Measurements from ENCODE around the gene MOGAT3.

DNA sequence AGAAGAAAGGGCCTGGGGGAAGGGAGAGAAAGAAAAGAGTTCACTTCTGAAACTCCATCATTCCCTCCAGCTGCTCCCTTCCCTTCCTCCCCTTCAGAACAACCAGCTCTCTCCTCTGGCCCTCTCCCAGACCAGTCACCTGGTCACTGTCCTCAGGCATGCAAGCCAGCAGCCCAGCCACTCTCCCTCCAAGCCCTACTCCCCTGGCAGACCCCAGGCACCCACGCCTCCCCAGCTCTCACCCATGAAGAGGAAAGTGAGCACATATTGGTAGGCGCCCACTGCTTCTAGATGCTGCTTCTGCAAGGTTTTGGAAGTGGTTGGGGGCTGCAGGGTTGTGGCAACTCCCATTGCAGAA is 353 bp downstream of the MOGAT3 start:
- TF ChIP-seq, protein P1, sequence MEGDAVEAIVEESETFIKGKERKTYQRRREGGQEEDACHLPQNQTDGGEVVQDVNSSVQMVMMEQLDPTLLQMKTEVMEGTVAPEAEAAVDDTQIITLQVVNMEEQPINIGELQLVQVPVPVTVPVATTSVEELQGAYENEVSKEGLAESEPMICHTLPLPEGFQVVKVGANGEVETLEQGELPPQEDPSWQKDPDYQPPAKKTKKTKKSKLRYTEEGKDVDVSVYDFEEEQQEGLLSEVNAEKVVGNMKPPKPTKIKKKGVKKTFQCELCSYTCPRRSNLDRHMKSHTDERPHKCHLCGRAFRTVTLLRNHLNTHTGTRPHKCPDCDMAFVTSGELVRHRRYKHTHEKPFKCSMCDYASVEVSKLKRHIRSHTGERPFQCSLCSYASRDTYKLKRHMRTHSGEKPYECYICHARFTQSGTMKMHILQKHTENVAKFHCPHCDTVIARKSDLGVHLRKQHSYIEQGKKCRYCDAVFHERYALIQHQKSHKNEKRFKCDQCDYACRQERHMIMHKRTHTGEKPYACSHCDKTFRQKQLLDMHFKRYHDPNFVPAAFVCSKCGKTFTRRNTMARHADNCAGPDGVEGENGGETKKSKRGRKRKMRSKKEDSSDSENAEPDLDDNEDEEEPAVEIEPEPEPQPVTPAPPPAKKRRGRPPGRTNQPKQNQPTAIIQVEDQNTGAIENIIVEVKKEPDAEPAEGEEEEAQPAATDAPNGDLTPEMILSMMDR (IDR thresholded peaks at IDR 0.05), result no peak
- TF ChIP-seq EP300 (IDR thresholded peaks at IDR 0.05), result no peak
- TF ChIP-seq POLR2A (IDR thresholded peaks at IDR 0.05), result no peak
- no peak for TF ChIP-seq POLR2AphosphoS5 (IDR thresholded peaks at IDR 0.05)
